T47D (cell line): ENCODE results near the gene OSBP2.

Experiments
- DNase-seq, 2 experiments: peaks; one replicate each; pipeline versions ENCODE4 v3.0.0 to v3.0.0-alpha.2; 2011 to 2012; ENCODE audit warnings: low read depth in 1 of 2, low spot score in 1 of 2
- JUND ChIP-seq: IDR thresholded peaks from 2 replicates; pipeline ENCODE4 v1.6.1; 2012; ENCODE audit warnings: low read depth
- in situ Hi-C: cut with HindIII; loops from 2 replicates; pipeline ENCODE4 v1.10.0; 2016; ENCODE audit warnings: low sequenced_read_pairs, low pct_unique_long_range_greater_than_20kb

The OSBP2 gene

DNA sequence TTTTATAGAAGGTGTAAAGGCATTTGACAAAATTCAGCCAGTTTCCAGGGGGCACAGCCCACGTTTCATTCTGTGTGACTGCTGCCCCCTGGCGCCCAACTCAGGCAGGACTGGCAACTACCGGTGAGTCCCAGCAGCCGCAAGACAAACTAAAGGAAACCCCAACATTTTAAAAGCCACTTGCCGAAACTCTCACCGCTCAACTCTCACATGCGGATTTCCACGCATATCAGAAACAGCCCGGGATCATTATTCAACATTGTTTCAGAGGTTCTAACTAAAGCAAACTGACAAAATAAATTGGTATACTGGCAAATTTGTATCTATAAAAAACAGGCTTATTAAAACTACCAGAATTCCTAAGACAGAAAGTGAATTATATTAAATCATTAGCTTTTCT, 225.7 kb downstream of the OSBP2 start:
- in situ Hi-C loops: no loop called here
- no peak for TF ChIP-seq JUND
- DNase-seq: peak; percentile 49 to 53

DNA sequence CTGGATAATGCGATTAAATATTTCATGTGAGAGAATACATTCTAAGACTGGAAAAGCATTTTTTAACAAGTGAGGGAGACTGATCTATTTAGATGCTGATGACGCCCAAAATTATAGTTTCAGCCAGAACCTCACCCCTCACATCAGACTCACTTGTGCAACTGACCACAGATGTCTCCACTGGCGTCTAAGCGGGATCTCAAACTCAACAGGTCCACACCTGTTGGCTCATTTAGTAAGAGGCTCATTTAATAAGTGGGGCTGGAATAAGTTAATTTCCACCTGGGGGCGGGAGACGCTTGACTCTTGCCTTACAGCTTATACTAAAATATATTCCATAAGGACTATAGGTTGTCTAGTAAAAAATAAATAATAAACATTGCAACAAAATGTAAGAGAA, 226.4 kb downstream of the OSBP2 start:
- TF ChIP-seq JUND: no peak
- DNase-seq: no peak
- in situ Hi-C loops: no loop called here

DNA sequence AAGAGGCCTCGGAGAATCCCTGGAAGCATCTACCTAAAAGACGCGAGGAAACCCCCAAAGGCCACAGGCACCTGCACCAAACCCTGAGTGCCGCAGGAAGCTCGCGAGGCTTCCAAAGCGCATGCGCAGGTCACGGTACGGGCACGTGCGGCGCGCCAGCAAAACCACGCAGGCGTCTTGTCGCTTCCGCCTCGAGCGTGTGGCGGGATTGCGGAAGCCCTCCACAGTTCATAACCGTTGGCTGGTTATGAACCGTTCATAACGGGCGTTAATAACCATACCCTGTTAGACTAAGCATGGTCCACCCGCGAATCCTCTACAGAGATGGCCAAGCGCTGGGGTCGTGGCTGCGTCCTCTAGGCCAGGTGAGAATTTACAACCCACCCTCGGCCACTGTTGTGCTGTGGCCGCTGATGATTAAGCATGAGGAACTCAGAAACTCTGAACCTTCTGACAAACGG, 227.5 kb downstream of the OSBP2 start:
- TF ChIP-seq JUND: no peak
- in situ Hi-C loops: no loop called here
- no peak for DNase-seq

DNA sequence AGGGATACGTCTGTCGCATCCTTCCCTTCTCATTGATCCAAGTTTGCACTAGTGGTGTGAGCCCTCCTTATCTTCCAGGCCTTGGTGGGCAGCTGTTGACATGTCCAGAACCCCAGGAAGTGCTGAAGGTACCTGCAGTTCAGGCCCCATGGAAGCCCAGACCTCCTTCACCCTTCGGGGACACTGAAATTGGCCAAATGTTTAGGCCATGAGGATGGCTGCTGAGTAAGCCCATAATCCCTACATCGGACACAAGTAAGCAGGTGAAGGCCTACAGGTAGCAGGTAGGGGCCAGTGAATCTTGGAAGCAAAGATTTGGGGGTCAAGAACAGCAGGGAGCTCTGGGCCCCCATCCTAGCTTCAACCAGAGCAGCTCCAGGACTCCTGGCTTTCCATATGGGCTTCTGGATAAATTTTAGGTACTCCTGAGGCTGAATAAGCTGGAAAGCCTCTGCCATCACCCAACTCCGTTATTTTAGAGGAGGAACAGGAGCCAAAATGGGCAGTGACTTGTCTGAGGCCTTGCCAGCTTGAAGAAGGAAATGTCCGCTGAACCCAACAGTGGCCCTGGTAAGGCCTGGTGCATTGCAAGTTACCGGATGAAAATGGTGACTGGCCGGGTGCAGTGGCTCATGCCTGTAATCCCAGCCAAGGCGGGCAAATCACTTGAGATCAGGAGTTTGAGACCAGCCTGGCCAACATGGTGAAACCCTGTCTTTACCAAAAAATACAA, 228.7 kb downstream of the OSBP2 start:
- no peak for DNase-seq
- no peak for TF ChIP-seq JUND
- in situ Hi-C loops: no loop called here

DNA sequence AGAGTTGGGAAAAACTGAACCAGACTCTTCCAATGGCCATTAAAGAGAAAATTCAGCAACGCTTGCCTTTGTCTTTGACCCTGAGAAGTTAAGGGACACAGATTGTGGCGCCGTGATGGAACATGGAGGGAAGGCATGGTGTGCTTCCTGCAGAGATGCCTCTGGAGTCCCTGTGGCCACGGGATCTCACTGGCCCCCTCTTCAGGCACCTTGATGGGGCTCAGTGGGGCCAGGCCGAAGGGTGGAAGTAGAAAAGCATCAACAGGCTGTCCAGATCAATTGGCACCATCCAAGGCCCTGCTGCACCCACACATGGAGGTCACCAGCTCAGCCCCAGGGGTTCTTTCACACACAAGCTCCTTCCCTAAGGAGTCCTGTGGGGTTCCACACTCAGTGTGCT, 231.0 kb downstream of the OSBP2 start:
- no peak for TF ChIP-seq JUND
- no peak for DNase-seq
- in situ Hi-C loops: no loop called here

DNA sequence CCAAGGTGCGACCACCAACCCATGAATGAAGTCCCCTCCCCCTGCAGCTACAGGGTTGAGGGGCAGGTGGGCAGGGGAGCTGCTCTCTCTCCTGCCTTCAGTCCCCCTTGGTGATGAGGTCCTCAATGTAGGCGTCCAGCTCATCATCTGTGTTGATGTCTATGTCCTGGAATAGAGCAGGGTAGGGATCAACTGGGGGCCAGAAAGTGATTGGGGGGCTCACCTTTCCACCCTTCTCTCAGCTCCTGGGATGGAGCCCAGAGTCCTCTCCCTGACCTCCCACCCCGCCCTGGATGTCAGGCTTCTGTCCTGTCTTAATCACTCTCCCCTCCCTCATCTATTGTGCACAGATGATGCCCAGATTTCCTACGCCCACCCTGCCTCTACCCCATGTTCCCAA, 232.0 kb downstream of the OSBP2 start:
- no peak for TF ChIP-seq JUND
- DNase-seq: no peak
- in situ Hi-C loops: no loop called here

DNA sequence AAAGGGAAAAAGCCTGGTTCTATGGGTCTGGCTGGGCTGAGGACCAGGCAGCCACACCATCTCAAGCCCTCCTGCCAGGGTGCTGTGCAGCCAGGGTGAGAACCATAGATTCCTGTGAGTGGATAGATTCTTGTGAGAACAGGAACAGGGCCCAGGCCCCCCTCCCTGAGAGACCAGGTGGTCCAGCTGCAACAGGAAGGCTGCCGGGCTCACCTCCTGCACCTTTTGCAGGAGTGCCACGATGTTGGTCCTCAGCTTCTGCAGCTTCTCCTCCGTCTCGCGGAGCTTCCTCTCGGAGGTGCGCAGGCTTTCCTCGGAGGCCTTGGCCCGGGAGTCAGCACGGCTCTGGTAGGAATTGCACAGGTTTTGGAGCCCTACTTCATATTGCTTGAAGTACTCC, 233.1 kb downstream of the OSBP2 start:
- no peak for DNase-seq
- in situ Hi-C loops: no loop called here
- no peak for TF ChIP-seq JUND

DNA sequence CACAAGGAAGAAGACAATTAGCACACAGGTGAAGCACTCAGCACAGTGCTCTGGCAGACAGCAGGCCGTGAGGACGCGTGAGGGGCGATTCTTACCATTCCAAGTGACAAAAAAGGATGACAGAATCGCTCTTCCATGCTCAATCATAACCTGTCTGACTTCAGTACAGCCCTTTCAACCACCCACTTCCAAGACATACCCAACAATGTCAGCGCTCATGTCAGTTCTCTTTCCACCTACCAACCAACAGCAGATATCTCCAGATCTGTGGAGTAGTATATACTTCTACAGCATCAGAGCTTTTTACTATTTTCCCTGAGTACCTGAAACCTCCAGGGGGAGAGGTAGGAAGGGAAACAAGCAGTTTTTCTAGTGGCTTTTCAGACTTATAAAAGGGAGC, 233.7 kb downstream of the OSBP2 start:
- DNase-seq: no peak
- TF ChIP-seq JUND: no peak
- in situ Hi-C loops: no loop called here

DNA sequence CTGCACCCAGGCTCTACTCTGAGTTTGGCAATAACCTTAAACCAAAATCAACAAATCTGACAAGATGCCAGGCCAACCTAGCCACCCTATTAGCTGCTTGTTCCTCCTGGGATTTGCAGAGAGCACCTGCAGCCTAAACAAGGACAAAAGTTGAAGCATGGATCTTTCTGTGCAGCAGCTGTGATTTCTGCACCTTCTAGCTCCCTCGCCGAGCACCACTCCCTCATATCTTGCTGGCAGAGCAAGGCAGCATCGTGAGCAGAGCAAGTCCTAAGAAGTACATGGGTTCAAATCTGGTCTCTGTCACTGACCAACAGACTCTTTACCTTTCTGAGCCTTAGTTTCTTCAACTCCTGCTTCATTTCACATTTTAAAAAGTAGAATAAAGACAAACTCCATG, 235.6 kb downstream of the OSBP2 start:
- DNase-seq: no peak
- TF ChIP-seq JUND: no peak
- in situ Hi-C loops: no loop called here

DNA sequence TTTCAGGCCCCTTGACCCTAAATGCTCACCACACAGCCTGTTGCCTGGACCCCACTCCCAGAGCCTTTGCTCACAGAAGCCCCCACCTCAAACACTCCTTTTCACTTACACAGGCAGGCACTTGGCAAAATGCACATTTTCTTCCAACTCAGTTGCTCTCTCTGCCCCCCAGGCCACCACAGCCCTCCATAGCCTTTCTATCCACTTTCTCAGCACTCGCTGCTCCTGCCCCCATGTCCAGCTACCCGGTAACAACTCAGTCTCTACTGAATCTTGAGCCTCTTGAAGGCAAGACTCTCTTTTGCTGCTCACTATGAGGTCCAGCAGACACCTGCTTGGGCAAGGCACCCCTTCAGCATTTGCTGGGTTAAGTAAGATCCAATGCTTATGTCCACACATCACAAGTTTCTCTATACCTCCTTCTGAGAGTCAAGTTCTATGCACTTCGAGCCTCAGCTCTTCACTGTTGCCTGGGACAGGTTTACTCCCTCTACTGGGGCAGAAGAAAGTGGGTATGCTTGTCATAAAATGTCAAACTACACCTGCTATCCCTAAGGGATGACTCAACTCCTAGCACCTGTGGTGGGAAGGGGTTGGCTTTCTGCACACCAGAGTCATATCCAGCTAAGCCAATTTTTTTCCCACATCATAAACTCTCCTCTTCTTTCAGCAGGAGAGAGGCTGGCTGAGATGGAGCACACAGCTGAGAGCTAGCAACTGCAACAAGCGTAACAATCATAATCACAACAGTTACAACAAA, 237.0 kb downstream of the OSBP2 start:
- no peak for DNase-seq
- in situ Hi-C loops: no loop called here
- no peak for TF ChIP-seq JUND

DNA sequence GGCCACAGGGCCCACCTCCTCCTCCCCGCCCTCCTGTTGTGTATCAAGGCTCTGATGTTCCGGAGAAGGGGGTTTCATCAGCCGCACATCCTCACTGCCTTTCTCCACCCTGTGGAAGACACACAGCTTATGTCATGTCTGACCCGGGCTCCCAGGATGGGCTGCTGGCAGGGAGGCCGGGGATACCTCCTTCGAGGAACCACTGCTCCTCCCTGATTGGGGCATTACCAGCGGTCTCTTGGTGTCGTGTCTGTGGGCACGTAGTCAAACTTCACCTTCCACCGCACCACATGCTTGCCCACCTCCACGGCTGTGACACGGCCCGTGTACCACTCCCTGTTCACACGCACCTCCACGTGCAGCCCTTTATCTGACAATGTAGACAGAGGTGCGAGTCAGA, 238.0 kb downstream of the OSBP2 start:
- no peak for TF ChIP-seq JUND
- DNase-seq: no peak
- in situ Hi-C loops: no loop called here

DNA sequence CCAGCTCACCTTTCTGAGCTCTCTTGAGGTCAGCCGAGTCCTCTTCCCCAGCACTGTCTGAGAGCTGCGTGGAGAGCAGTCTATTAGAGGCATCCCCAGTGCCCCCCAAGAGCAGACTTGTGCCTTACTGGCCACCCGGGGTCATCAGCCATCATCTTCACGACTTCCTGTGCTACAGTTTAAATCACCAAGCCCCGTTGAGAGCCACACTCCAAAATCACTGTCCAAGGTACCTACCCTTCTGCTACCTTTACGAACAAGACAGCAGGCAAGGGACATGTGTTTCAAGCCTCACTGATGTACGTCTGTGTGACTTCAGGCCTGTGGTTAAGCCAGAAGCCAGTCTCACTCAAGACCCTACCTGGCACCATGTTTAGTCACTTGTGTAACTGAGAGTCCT, 238.8 kb downstream of the OSBP2 start:
- no peak for DNase-seq
- in situ Hi-C loops: no loop called here
- no peak for TF ChIP-seq JUND

DNA sequence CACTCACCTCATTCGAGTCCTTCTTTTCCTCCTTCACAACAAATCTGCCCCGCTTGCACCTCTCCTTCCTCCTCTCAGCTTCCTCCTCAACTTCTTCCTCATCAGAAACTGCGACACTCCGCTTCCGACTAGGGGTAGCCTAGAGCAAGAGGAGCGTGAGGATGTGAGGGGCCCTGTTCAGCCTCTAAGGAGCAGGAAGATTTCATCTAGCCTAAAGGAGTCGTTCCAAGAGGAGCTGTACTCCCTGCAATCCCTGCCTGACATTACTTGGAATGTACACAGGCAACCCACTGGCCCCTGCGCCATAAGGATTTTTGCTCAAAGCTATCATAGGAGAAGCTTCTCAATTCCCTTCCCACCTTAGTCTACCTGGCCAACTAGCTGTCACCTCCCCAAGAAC, 239.4 kb downstream of the OSBP2 start:
- in situ Hi-C loops: no loop called here
- TF ChIP-seq JUND: no peak
- DNase-seq: no peak
